AML-193 (cell line): ENCODE measurements around the gene PROSER1.
"Not testable (repeated sequence)": the region's sequence is repeated elsewhere in the genome, so short reads cannot be mapped to it uniquely, and the experiment has no call there.

ENCODE experiments used
- DNase-seq, 2 experiments: peaks; one replicate each; lab custom pipeline; 2025; lab: John Stamatoyannopoulos, UW

Gene PROSER1

GRCh38 chr13:39025433-39025839, 12.5 kb downstream of the PROSER1 start:
- DNase-seq, result no peak

DNA sequence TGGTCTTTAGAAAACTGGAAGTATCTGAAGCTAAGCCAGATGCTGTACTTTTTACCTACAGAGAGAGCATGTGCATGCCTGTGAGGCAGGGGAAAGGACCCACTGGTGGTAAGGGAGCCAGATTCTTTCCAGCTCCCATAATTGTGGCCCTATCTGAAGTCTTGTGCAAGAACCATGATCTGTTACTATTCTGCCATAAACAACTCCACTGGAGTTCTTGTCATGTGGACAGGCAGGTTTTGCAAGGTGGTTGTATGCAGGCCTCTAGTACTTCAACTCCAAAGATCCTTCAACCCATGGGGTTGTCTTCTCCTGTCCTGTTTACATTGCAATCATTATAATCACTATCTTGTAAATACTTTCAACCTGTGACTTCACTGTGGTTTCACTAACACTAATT, 14.1 kb downstream of the PROSER1 start:
- no peak for DNase-seq

GRCh38 chr13:39023316-39023715, 14.6 kb downstream of the PROSER1 start:
- no peak for DNase-seq

- DNase-seq, result no peak
Observed at GRCh38 chr13:39020853-39021462, 16.9 kb downstream of the PROSER1 start.

- DNase-seq, result peak; percentile 27 to 28
Observed at GRCh38 chr13:39016787-39017186, 21.1 kb downstream of the PROSER1 start.

- DNase-seq, result no peak
Observed at GRCh38 chr13:39016087-39016486, 21.8 kb downstream of the PROSER1 start.

- no peak for DNase-seq
Observed at GRCh38 chr13:39013462-39013861, 24.4 kb downstream of the PROSER1 start.

DNA sequence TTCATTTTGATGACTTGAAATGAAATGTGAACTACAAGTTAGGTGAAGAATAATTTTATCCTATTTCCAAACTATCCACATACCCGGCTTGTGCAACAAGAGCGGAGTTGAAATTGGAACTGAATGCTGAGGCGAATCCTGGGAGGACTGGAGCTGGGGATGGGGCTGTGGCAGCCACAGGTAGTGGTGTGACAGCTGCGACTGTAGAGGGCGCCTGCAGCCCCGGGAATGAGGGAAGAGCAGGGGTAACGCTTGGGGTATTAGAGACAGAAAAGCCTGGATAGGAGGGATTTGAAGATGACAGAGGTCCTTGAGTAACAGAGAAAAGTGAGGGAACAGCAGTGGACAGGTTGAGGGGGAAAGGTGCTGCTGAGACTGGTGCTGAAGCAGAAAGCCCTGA, 25.3 kb downstream of the PROSER1 start:
- DNase-seq, result no peak

- not testable (repeated sequence) for DNase-seq
Observed at GRCh38 chr13:39006371-39007111, 31.3 kb downstream of the PROSER1 start.

- no peak for DNase-seq
Observed at GRCh38 chr13:38998739-38999138, 39.1 kb downstream of the PROSER1 start.

DNA sequence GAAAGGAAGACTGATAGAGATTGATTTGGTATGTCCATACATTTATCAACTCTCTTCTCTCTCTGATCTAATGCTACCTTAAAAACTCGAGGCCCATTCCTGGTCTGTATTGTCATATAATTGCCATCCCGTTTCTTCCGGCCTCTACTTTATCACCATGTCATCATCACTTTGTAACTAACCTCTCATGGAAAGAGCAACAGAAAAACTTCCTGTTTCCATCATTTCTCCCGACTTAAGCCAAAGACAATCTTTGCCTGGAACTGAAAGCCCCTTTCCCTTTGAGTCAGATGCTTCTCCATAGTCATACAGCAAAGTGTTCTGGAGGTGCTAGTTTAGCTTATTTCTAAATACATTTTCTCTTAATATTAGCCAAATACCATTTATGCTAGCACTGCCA, 44.5 kb downstream of the PROSER1 start:
- no peak for DNase-seq

GRCh38 chr13:38990693-38991092, 47.2 kb downstream of the PROSER1 start, which contains the start of gene STOML3:
Gene STOML3 (minus strand): TSS chr13:38990831. CDS start chr13:38990721, 110 bp downstream.
- no peak for DNase-seq

- no peak for DNase-seq
Observed at GRCh38 chr13:38981096-38981495, 56.8 kb downstream of the PROSER1 start.

DNA sequence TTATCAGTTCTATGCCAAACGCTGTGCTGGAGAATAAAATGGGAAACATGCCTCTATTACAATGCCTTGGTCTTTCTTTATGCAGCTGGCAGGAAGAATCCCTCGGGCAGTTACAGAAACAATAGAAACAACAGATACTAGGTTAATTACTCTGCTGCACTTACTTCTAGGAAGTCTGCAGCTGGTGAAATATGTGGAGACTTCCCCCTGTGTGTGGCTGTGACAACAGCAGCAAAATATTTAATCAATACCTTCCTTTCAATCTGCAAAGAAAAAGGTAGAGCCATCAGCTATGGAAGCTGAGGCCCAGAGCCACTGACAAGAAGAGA, 57.2 kb downstream of the PROSER1 start:
- no peak for DNase-seq

DNA sequence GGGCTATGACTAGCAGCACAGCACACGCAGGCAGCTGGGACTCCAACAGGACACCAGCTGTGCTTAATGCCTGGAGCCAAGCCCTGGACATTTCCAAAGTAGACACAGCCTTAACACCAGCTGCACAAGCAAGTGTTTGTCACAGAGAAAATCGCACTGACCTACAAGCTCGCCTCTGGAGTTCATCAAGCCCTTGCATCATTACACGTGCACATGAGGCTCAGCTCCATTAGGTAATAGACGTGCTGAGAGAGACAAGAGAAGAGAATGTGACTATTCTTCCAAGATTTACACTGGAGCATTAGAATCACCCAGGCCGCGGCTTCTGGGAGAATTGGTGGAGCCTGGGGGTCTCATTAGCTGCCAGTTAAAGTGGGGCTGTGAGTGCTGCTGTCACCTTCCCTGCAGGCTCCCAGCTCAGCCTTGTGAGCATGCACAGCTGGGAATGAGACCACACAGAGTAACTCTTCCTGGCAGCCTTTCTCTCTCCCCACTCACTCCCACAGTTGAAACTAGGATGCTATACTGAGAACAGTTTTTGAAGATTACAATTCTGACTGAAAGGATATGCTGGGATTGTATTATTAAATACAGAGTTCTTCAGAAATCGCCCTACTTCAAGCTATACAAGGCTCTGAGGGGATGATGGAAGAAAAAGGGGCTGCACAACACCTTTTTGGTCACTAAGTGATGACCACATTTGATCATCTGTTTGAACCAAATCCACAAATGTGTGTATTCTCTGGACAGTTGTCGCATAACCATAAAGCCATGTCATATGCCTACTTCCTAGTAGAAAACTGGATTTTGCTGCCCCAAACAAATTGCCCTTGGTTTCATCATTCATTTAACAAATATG, 57.8 kb downstream of the PROSER1 start:
- no peak for DNase-seq

DNA sequence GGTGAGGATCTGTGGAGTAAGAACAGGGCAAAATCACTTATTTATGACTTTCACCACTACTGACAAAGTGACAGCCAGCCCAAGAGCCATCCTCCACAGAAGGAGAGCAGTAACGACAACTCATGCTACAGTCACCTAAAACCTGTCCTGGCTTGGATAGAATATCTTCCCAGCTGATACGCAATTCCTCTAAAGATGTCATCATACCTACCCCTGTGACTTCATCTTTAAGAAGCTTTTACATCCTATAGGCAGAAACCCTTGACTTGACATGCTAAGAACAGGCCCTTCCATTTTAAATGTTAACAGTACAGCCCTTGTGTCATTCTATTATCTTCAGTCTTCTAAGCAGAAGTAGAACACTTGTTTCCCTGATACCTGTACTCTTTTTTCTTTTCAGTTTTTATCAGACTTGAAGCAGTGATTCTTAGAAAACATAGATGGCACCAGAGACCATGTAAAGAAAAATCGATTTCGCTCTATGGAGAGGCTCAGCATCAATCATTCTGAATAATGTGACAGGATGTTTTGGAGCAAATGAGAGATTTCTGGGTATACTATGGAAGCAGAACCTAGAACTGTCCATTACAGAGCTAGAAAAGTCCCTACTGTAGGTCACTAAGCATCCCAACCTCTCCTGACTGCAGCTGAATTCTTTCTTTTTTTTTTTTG, 67.4 kb downstream of the PROSER1 start:
- no peak for DNase-seq

- DNase-seq, result no peak
Observed at GRCh38 chr13:38969187-38969586, 68.7 kb downstream of the PROSER1 start.

- DNase-seq, result no peak
Observed at GRCh38 chr13:38967446-38967845, 70.4 kb downstream of the PROSER1 start.

GRCh38 chr13:38965281-38965680, 72.6 kb downstream of the PROSER1 start:
- no peak for DNase-seq

DNA sequence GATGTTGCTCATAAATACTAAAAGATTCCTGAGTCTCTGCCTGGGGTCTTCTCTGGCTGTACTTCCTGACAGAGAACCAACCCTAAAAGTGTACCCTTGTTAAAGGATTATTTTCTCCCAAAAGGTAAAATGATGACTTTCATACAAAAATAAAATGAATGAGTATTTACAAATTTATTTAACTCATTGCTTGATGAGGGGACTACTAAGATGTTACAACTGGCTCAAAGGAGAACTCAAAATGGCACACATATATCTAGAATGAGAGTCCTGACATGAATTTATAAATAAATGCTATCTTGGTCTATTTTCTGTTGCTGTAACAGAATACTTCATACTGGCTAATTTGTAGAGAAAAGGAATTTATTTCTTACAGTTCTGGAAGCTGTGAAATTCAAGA, 77.7 kb downstream of the PROSER1 start:
- no peak for DNase-seq
